Osteoblast (primary cell): Measurements from ENCODE around the gene CTR9. TPM values are rescaled to one million over a fixed set of nuclear protein-coding genes. Genes with fewer than 3 reads are reported as not detected.

ENCODE experiments used
- DNase-seq: peaks from one replicate; pipeline ENCODE4 v3.0.0; 2011; ENCODE audit warnings: low spot score, mixed read lengths; ENCODE audit not compliant: insufficient read length; ENCODE audit errors: missing footprints
- H2AFZ ChIP-seq: 2 replicates; pipeline ENCODE4 v1.6.0; 2011; ENCODE audit warnings: mild to moderate bottlenecking, low read length
- H3K27ac ChIP-seq: 2 replicates; pipeline ENCODE4 v1.5.1; 2011; ENCODE audit warnings: mild to moderate bottlenecking, low read depth, low read length, moderate library complexity
- H3K27me3 ChIP-seq: 2 replicates; pipeline ENCODE4 v1.6.0; 2012; ENCODE audit warnings: mild to moderate bottlenecking, control low read depth, inconsistent platforms, low read length, moderate library complexity; ENCODE audit not compliant: insufficient read depth
- H3K36me3 ChIP-seq: 2 replicates; pipeline ENCODE4 v1.5.1; 2011; ENCODE audit warnings: mild to moderate bottlenecking, low read length, control low read depth, moderate library complexity; ENCODE audit not compliant: insufficient read depth
- H3K4me1 ChIP-seq: 2 replicates; pipeline ENCODE4 v1.5.1; 2011; ENCODE audit warnings: mild to moderate bottlenecking, low read length, control low read depth, moderate library complexity; ENCODE audit not compliant: insufficient read depth
- H3K4me2 ChIP-seq: 2 replicates; pipeline ENCODE4 v1.6.0; 2011; ENCODE audit warnings: mild to moderate bottlenecking, low read length; ENCODE audit not compliant: insufficient read depth
- H3K4me3 ChIP-seq: fragments of 200-600 bp; sonication (generic); 3 replicates; pipeline ENCODE4 v1.5.1; 2012; ENCODE audit warnings: mild to moderate bottlenecking, low read length, inconsistent platforms; ENCODE audit not compliant: insufficient read depth
- H3K79me2 ChIP-seq: 2 replicates; pipeline ENCODE4 v1.6.0; 2012; ENCODE audit warnings: mild to moderate bottlenecking, low read length, control low read depth, inconsistent platforms; ENCODE audit not compliant: insufficient read depth
- H3K9me3 ChIP-seq: 2 replicates; pipeline ENCODE4 v1.5.1; 2011; ENCODE audit warnings: low read depth, low read length, control low read depth
- H4K20me1 ChIP-seq: 2 replicates; pipeline ENCODE4 v1.6.0; 2012; ENCODE audit warnings: mild to moderate bottlenecking, low read length, control low read depth; ENCODE audit not compliant: insufficient read depth
- total RNA-seq: library from RNA; depleted of rRNA; stranded (reverse); fragments of >200 nt; gene quantifications from 2 replicates; pipeline ENCODE4 v1.2.3, GENCODE V29; 2012
- TF ChIP-seq, protein P1 (sequence below): IDR thresholded peaks from 2 replicates; pipeline ENCODE4 v1.5.1; 2011; ENCODE audit warnings: mild to moderate bottlenecking, low read depth, low read length, moderate library complexity; ENCODE audit errors: extremely low read depth

The CTR9 gene
- total RNA-seq, 1 donor = 25.0 TPM

DNA sequence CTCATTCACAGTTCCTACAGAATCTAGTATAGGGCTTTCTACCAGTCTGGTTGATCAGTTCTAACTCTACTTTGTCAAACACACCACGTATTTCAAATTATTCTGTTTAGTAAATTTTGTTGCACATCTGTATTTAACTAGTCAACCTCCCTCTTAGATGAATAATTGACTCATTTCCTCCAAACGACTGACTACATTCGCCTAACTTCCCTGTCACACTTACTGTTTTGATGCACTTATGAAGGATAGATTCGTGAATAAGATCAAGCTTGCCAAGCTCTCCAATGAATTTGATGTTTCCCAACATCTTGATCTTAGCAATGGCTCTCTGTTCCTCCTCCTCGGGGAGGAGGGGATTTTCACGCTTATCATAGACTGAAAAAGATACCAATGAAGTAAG, 52.6 kb downstream of the CTR9 start:
- H3K36me3 ChIP-seq = peaks cover 88% of the 10 kb centered on the region
- H2AFZ ChIP-seq = no peak overlapping the region
- no peak overlapping the region for H3K4me3 ChIP-seq
- DNase-seq = no peak
- peaks cover 22% of the 10 kb centered on the region for H3K4me1 ChIP-seq
- TF ChIP-seq, protein P1, sequence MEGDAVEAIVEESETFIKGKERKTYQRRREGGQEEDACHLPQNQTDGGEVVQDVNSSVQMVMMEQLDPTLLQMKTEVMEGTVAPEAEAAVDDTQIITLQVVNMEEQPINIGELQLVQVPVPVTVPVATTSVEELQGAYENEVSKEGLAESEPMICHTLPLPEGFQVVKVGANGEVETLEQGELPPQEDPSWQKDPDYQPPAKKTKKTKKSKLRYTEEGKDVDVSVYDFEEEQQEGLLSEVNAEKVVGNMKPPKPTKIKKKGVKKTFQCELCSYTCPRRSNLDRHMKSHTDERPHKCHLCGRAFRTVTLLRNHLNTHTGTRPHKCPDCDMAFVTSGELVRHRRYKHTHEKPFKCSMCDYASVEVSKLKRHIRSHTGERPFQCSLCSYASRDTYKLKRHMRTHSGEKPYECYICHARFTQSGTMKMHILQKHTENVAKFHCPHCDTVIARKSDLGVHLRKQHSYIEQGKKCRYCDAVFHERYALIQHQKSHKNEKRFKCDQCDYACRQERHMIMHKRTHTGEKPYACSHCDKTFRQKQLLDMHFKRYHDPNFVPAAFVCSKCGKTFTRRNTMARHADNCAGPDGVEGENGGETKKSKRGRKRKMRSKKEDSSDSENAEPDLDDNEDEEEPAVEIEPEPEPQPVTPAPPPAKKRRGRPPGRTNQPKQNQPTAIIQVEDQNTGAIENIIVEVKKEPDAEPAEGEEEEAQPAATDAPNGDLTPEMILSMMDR = no peak
- H3K79me2 ChIP-seq = peaks cover 56% of the 10 kb centered on the region
- H3K27me3 ChIP-seq = no peaks in the 10 kb centered on the region
- H4K20me1 ChIP-seq = peaks cover 74% of the 10 kb centered on the region
- H3K4me2 ChIP-seq = no peak overlapping the region
- no peaks in the 10 kb centered on the region for H3K9me3 ChIP-seq
- H3K27ac ChIP-seq = no peak overlapping the region

DNA sequence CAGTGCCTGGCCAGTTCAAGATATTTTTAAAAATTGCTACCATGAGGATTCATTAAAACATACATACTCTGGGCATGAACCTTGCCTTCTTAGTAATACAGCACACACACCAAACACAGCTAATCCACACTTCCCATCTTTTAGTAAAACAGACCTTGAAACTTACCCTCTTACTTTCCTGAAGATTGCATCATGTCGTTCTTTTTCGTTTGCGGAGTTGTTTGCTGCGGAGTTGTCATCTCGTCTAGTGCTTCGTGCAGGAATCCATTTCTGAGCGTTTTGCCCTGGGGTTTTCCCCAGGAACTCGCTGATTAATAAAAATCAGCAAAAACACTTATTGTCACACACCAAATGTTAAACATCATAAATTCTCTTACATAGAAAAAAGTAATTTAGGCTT, 54.7 kb downstream of the CTR9 start:
- TF ChIP-seq, protein P1 = no peak
- Histone ChIP-seq H2AFZ (no peak overlapping the region), H3K36me3 (peaks cover 67% of the 10 kb centered on the region), H3K4me3 (peak overlapping the region; percentile 91), H3K79me2 (peaks cover 56% of the 10 kb centered on the region), H3K27me3 (no peaks in the 10 kb centered on the region), H3K4me2 (peak overlapping the region; percentile 94), H4K20me1 (peaks cover 58% of the 10 kb centered on the region), H3K27ac (no peak overlapping the region), H3K9me3 (no peaks in the 10 kb centered on the region), H3K4me1 (peaks cover 30% of the 10 kb centered on the region)
- no peak for DNase-seq

DNA sequence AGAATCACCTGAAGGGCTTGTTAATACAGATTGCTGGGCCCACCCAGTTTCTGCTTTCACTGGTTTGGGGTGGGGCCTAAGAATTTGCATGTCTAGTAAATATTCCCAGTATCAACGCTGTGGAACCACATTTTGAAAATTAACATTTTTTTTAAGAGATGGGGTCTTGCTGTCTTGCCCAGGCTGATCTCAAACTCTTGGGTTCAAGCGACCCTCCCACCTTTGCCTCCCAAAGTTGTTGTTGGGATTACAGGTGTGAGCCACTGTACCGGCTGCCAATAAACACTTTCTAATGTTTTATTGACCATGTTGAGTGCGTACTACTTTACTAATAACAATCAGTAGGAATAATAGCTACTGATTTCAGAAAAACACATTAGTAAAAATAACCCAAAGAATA, 55.2 kb downstream of the CTR9 start:
- H3K79me2 ChIP-seq = peaks cover 56% of the 10 kb centered on the region
- H3K27ac ChIP-seq = no peak overlapping the region
- H3K9me3 ChIP-seq = no peaks in the 10 kb centered on the region
- TF ChIP-seq, protein P1 = no peak
- H4K20me1 ChIP-seq = peaks cover 55% of the 10 kb centered on the region
- H3K4me3 ChIP-seq = peak overlapping the region; percentile 91
- H2AFZ ChIP-seq = no peak overlapping the region
- H3K4me2 ChIP-seq = peak overlapping the region; percentile 94
- no peaks in the 10 kb centered on the region for H3K27me3 ChIP-seq
- peaks cover 63% of the 10 kb centered on the region for H3K36me3 ChIP-seq
- peaks cover 30% of the 10 kb centered on the region for H3K4me1 ChIP-seq
- no peak for DNase-seq

DNA sequence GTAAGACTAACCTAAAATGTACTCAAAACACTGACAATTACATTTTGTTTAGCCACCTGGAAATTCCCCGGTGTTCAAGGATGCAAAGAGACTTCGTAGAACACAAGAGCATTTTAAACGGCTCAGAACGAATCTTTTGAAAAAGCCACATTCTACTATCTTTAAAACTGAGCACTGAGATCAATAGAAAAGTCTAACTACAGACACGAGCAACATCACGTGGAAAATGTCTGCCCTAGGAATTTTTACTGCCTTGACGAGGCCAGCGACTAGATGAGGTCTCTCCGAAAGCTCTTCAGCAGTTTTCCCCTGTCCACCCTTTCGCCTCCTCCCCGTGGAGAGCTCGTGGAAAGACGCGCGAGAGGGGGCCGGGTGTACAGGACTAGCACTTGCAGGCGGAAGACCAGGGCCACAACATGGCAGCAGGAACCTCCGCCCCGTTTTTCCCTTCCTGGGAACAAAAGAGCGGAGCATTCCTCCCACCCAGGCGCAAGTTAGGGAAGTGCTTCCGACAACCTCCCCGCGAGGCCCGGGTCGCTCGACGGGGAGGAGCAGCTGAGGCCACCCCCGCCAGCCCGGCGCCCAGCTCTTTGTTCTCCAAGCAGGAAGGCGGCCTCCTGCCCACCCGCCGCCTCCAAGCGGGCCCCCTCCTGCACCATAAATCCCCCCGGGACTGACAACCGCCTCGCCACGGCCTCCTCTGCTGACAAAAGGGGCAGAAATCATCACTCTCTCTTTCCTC, 56.6 kb downstream of the CTR9 start:
- no peak overlapping the region for H2AFZ ChIP-seq
- H4K20me1 ChIP-seq = peaks cover 46% of the 10 kb centered on the region
- peaks cover 48% of the 10 kb centered on the region for H3K36me3 ChIP-seq
- peak overlapping the region; percentile 91 for H3K27ac ChIP-seq
- no peaks in the 10 kb centered on the region for H3K9me3 ChIP-seq
- H3K4me2 ChIP-seq = peak overlapping the region; percentile 94
- H3K27me3 ChIP-seq = no peaks in the 10 kb centered on the region
- peaks cover 53% of the 10 kb centered on the region for H3K79me2 ChIP-seq
- TF ChIP-seq, protein P1 = no peak
- no peak for DNase-seq
- peaks cover 30% of the 10 kb centered on the region for H3K4me1 ChIP-seq
- H3K4me3 ChIP-seq = peak overlapping the region; percentile 91
